ENCODE measurements around the gene PAFAH1B1.
"Not testable (repeated sequence)": the region's sequence is repeated elsewhere in the genome, so short reads cannot be mapped to it uniquely, and the experiment has no call there.

Gene PAFAH1B1

DNA sequence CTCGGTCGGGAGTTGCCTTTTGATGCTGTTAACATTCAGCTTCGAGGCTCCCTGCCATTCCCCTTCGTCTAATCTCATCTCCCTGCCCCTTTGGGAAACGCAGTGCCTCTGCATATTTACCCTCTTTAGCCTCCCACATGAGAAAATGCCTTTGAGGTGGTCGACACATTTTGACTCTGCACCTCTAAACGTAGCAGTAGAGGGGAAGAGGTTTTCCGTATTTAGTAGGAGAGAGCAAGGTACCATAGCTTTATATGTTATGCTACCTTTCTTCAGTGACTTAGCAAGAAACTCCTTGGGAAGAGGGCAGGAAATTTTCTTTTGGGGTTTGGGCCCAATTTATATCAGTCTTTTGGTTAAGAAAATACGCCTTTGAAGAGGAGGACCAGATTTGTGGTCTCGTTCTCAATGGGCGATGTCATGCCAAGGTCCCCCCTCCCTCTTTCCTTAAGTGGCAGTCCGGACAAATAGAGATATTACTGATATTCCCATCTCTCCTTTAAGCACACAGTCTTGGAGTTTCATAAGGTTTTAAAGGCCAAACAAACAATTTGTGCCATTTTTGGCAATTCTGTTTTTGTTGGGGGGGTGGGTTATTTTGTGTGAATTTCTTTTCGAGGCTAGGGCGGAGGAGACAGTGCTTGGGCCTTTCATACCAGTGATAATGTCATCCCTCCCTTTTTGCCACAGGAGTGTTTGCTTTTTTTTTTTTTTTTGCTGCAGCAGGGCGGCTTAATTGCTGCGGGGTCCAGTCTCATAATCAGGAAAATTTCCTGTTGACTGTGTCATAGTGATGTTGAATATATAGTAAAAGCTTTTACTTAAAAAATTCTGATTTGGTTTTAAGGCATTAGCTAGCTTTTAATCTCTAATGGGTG lies 1.5 kb downstream of the PAFAH1B1 start:
- peak in 1 of 2 donors; percentile 2 for DNase-seq

DNA sequence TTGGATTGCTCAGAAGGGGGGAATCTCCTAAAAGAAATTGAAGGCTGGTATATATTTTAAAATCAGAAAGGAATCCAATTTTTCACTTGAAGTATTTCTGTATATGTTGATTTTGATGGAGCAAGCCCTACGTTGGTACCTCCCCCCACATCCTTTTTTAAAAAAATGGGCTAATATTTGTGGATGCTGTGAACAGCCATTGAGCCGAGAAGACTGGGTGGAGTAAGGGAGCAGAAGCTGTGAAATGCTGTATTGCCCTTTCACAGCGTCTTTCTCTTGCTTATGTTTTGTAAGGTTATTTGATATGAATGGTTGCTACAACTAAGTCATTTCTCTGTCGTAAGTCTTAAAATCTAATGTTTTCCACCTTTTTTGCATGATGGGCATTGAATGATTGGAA lies 2.3 kb downstream of the PAFAH1B1 start:
- DNase-seq = peak; percentile 4 to 13

GRCh38 chr17:2598166-2598565 lies 4.7 kb downstream of the PAFAH1B1 start:
- DNase-seq = no peak

- DNase-seq = no peak
These were observed 9.2 kb downstream of the PAFAH1B1 start for GRCh38 chr17:2602597-2603017.

- DNase-seq = no peak
These were observed 15.0 kb downstream of the PAFAH1B1 start for GRCh38 chr17:2608350-2608913.

DNA sequence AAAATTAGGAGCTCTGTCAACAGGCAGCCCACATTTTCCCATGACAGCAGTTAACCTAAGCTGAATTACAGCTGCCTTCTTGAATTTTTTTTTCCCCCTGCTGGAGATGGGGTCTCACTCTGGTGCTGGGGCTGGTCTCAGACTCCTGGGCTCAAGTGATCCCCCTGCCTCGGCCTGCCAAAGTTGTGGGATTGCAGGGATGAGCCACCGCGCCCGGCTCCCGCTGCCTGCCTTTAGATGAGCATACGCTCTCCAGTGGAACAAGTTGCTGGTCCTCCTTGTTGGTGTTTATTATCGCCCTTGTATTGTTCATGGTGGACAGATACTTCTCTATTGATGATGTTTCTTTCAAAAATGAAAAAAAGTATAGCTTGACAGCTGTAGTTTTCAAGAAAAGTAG lies 15.6 kb downstream of the PAFAH1B1 start:
- DNase-seq = no peak

GRCh38 chr17:2610195-2611175 lies 17.0 kb downstream of the PAFAH1B1 start:
- DNase-seq = no peak

GRCh38 chr17:2611627-2612026 lies 18.2 kb downstream of the PAFAH1B1 start:
- no peak for DNase-seq

- DNase-seq = no peak
These were observed 19.2 kb downstream of the PAFAH1B1 start for GRCh38 chr17:2612630-2613029.

GRCh38 chr17:2613089-2613808 lies 19.8 kb downstream of the PAFAH1B1 start:
- no peak for DNase-seq

- no peak for DNase-seq
These were observed 22.4 kb downstream of the PAFAH1B1 start for GRCh38 chr17:2615882-2616281.

GRCh38 chr17:2621241-2621640 lies 27.8 kb downstream of the PAFAH1B1 start:
- DNase-seq = no peak

GRCh38 chr17:2621951-2622405 lies 28.5 kb downstream of the PAFAH1B1 start:
- peak in 1 of 2 donors; percentile 10 for DNase-seq

DNA sequence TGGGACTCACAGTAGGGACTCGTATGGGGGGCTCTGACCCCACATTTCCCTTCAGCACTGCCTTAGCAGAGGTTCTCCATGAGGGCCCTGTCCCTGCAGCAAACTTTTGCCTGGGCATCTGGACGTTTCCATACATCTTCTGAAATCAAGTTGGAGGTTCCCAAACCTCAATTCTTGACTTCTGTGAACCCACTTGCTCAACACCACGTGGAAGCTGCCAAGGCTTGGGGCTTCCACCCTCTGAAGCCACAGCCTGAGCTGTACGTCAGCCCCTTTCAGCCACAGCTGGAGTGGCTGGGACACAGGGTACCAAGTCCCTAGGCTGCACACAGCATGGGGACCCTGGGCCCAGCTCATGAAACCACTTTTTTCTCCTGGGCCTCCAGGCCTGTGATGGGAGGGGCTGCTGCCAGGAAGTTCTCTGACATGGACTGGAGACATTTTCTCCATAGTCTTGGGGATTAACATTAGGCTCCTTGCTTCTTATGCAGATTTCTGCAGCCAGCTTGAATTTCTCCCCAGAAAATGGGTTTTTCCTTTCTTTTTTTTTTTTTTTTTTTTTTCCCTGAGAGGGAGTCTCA lies 29.4 kb downstream of the PAFAH1B1 start:
- peak; percentile 29 to 52 for DNase-seq

DNA sequence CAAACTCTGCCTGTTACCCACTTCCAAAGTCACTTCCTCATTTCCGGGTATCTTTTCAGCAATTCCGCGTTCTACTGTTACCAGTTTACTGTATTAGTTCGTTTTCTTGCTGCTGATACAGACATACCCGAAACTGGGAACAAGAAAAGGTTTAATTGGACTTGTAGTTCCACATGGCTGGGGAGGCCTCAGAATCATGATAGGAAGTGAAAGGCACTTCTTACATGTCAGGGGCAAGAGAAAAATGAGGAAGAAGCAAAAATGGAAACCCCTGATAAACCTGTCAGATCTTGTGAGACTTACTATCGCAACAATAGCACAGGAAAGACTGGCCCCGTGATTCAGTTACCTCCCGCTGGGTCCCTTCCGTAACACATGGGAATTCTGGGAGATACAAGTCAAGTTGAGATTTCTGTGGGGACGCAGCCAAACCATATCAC lies 30.9 kb downstream of the PAFAH1B1 start:
- peak; percentile 78 to 80 for DNase-seq

GRCh38 chr17:2626626-2627219 lies 33.3 kb downstream of the PAFAH1B1 start:
- not testable (repeated sequence) for DNase-seq

- DNase-seq = not testable (repeated sequence)
These were observed 35.5 kb downstream of the PAFAH1B1 start for GRCh38 chr17:2628922-2629321.

DNA sequence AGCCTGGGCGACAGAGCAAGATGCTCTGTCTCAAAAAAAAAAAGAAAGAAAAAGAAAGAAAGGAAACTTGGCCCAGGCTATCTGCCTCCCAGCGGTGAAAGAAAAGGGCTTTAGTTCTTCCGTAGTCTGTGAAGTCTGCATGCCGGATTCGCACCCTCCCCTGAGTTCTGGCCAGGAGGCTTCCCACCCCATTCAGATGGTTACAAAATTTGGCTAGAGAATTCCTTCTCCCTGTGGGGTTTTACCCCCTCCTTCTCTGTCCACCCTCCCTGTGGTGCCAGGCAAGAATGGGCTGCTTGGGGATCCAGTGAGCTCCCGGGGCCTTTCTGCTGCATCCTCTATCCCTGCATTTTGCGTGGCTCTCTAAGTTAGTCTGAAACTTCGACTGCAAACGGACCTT lies 37.8 kb downstream of the PAFAH1B1 start:
- no peak for DNase-seq

DNA sequence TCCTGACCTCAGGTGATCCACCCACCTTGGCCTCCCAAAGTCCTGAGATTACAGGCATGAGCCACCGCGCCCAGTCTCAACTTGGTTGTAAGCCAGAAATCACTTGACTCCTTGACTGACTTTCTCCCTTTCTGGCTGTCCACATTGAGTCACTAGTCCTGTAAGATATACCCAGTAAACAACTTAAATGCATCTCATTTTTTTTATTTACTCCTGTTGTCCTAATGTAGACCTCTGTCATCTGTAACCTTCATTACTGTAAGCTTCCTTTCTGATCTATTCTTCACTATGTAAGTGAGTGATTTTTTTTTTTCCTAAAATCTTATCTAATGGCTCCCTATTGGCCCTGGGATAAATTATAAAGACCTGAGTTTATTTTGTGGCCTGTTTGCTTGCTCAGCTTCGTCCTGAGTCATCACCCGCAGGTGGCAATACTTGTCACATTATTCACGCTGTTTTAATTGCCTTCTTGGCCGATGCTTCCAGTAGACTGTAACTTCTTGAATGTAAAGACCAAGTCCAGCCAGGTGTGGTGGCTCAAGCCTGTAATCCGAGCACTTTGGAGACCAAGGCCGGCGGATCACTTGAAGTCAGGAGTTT lies 41.0 kb downstream of the PAFAH1B1 start:
- no peak for DNase-seq

DNA sequence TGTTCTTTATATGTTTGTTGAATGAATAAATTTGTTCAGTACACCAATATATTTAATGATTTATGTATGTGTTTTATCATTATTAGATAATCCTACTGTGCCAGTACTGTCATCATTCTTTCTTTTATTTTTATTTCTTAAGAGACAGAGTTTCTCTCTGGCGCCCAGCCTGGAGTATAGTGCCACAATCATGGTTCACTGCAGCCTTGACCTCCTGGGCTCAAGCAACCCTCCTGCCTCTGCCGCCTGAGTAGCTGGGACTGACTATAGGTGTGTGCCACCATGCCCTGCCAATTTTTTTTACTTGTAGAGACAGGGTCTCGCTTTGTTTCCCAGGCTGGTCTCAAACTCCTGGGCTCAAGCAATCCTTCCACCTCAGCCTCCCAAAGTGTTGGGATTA lies 41.8 kb downstream of the PAFAH1B1 start:
- no peak for DNase-seq

GRCh38 chr17:2635675-2636074 lies 42.2 kb downstream of the PAFAH1B1 start:
- no peak for DNase-seq

All from inflammatory macrophage (primary cell).